ENCODE results near the gene PLCB4.

Gene PLCB4

DNA sequence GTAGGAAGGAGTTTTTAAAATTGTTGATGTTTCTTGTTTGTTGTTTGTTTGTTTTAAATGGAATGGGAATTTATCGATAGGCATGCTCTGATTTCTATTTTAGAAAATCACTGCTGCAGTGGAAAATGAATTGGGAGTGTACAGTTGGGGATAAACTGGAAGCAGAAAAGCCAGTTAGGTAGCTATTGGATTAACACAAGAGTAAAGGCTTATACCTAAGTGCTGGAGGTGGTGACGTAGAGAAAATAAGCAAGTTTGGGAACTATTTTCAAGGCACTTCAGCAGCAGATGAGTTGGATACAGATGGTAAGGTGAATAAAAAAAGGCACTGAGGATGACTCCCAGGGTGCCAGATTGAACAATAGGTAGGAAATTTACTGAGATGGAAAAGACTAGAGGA is 164.9 kb downstream of the PLCB4 start:
- Histone ChIP-seq H3K79me1 (ENCODE audit: low read depth, low read length) (no peaks in the 10 kb centered on the region), H3K4me1 (ENCODE audit: control insufficient read depth in 2 of 2, insufficient read depth in 1 of 2, low read depth in 1 of 2, low read length in 2 of 2) (no peaks in the 10 kb centered on the region), H3K27ac (replicated peaks; ENCODE audit: low read length) (no peak overlapping the region), H3K9ac (ENCODE audit: low read depth, low read length, poor library complexity) (no peak overlapping the region), H3K36me3 (replicated peaks in 1 of 2; ENCODE audit: control insufficient read depth in 2 of 2, insufficient read depth in 2 of 2, low read length in 2 of 2) (no peaks in the 10 kb centered on the region), H3K9me3 (replicated peaks in 1 of 2; ENCODE audit: control insufficient read depth in 2 of 2, insufficient read depth in 1 of 2, low read depth in 1 of 2, low read length in 2 of 2) (peaks cover 9 to 18% of the 10 kb centered on the region in 2 donors), H4K91ac (ENCODE audit: low read depth, low read length, poor library complexity) (no peak overlapping the region), H3K14ac (ENCODE audit: low read length) (no peak overlapping the region), H3K4me3 (ENCODE audit: low read length in 2 of 2) (no peak overlapping the region), H3K27me3 (ENCODE audit: control insufficient read depth in 3 of 3, insufficient read depth in 3 of 3, low read depth in 1 of 3, low read length in 3 of 3) (no peaks in the 10 kb centered on the region), H2AFZ (ENCODE audit: low read length) (no peak overlapping the region), H2BK120ac (ENCODE audit: low read depth, low read length) (no peak overlapping the region), H2BK15ac (ENCODE audit: low read length) (no peak overlapping the region), H3K4me2 (ENCODE audit: insufficient read depth, low read length, poor library complexity, severe bottlenecking) (no peak overlapping the region), H2BK5ac (ENCODE audit: low read length) (no peak overlapping the region), H4K8ac (ENCODE audit: low read depth, low read length) (no peak overlapping the region), H3K18ac (ENCODE audit: low read length) (no peak overlapping the region), H2AK5ac (ENCODE audit: low read depth, low read length) (no peak overlapping the region), H3K23ac (ENCODE audit: low read depth, low read length, poor library complexity) (no peak overlapping the region), H2BK12ac (ENCODE audit: low read length) (no peak overlapping the region), H3K4ac (ENCODE audit: low read length) (no peak overlapping the region)
- 100% methylated on average over 1 of the region's 2 CpGs for WGBS, 2 donors (ENCODE audit: extremely low coverage in 2 of 2, insufficient read length in 2 of 2, insufficient replicate concordance in 1 of 2)
- no peak for DNase-seq (ENCODE audit: low spot score)

DNA sequence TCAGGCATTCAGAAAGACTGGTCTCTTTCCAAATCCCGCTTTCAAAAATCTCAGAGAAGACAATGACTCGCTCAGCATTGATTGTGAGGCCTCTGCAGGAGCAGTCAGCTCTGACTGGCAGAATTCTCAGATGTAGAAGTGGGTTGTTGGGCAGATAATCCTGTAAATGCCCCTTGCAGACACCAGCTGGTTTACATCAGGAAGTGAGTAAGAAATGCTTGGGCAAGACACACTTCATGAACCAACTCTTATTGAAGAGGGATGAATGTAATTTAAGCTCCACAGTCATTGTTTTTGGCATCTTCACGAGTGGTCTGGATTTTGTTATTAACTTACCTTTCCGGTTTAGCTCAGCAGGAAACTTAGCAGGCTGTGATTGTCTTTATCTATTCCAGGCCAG is 166.6 kb downstream of the PLCB4 start:
- no peak overlapping the region for H3K23ac ChIP-seq (ENCODE audit: low read depth, low read length, poor library complexity)
- no peaks in the 10 kb centered on the region for H3K36me3 ChIP-seq (replicated peaks in 1 of 2; ENCODE audit: control insufficient read depth in 2 of 2, insufficient read depth in 2 of 2, low read length in 2 of 2)
- no peak overlapping the region for H2AK5ac ChIP-seq (ENCODE audit: low read depth, low read length)
- no peak overlapping the region for H3K4me2 ChIP-seq (ENCODE audit: insufficient read depth, low read length, poor library complexity, severe bottlenecking)
- no peak overlapping the region for H2BK5ac ChIP-seq (ENCODE audit: low read length)
- H3K9ac ChIP-seq (ENCODE audit: low read depth, low read length, poor library complexity) = no peak overlapping the region
- H2BK120ac ChIP-seq (ENCODE audit: low read depth, low read length) = no peak overlapping the region
- no peak overlapping the region for H4K91ac ChIP-seq (ENCODE audit: low read depth, low read length, poor library complexity)
- H3K79me1 ChIP-seq (ENCODE audit: low read depth, low read length) = no peaks in the 10 kb centered on the region
- DNase-seq (ENCODE audit: low spot score) = no peak
- no peak overlapping the region for H2AFZ ChIP-seq (ENCODE audit: low read length)
- no peak overlapping the region for H3K18ac ChIP-seq (ENCODE audit: low read length)
- no peak overlapping the region for H4K8ac ChIP-seq (ENCODE audit: low read depth, low read length)
- no peak overlapping the region for H3K14ac ChIP-seq (ENCODE audit: low read length)
- H3K27me3 ChIP-seq (ENCODE audit: control insufficient read depth in 3 of 3, insufficient read depth in 3 of 3, low read depth in 1 of 3, low read length in 3 of 3) = no peaks in the 10 kb centered on the region
- H3K4me3 ChIP-seq (ENCODE audit: low read length in 2 of 2) = no peak overlapping the region
- H3K9me3 ChIP-seq (replicated peaks in 1 of 2; ENCODE audit: control insufficient read depth in 2 of 2, insufficient read depth in 1 of 2, low read depth in 1 of 2, low read length in 2 of 2) = peaks cover 9 to 18% of the 10 kb centered on the region in 2 donors
- no peak overlapping the region for H2BK12ac ChIP-seq (ENCODE audit: low read length)
- no peak overlapping the region for H2BK15ac ChIP-seq (ENCODE audit: low read length)
- no peak overlapping the region for H3K27ac ChIP-seq (replicated peaks; ENCODE audit: low read length)
- H3K4ac ChIP-seq (ENCODE audit: low read length) = no peak overlapping the region
- WGBS, 2 donors (ENCODE audit: extremely low coverage in 2 of 2, insufficient read length in 2 of 2, insufficient replicate concordance in 1 of 2) = no CpG with 5 or more reads among the region's 4 CpGs
- H3K4me1 ChIP-seq (ENCODE audit: control insufficient read depth in 2 of 2, insufficient read depth in 1 of 2, low read depth in 1 of 2, low read length in 2 of 2) = no peaks in the 10 kb centered on the region

DNA sequence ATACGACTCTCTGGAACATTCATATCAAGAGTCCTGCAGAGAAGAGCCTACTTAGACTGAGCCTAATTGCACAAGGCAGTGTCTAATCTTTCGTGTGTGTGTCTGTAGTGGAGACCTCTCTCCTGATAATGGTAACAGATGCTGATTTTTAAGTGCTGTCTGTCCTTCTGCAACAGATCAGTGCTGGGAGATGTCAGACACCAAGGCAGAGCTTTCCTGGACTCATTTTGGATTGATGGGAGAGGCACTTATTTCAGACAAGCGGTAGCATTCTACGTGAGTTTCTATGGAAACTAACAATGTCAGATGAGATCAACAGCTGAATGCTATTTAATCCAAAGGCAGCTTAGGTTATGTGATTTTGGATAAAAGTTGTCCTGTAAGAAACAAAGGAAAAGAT is 167.6 kb downstream of the PLCB4 start:
- Histone ChIP-seq H3K4ac (ENCODE audit: low read length) (no peak overlapping the region), H4K91ac (ENCODE audit: low read depth, low read length, poor library complexity) (no peak overlapping the region), H3K79me1 (ENCODE audit: low read depth, low read length) (no peaks in the 10 kb centered on the region), H3K9me3 (replicated peaks in 1 of 2; ENCODE audit: control insufficient read depth in 2 of 2, insufficient read depth in 1 of 2, low read depth in 1 of 2, low read length in 2 of 2) (peaks cover 9 to 18% of the 10 kb centered on the region in 2 donors), H2AK5ac (ENCODE audit: low read depth, low read length) (no peak overlapping the region), H3K4me1 (ENCODE audit: control insufficient read depth in 2 of 2, insufficient read depth in 1 of 2, low read depth in 1 of 2, low read length in 2 of 2) (no peaks in the 10 kb centered on the region), H3K18ac (ENCODE audit: low read length) (no peak overlapping the region), H3K4me2 (ENCODE audit: insufficient read depth, low read length, poor library complexity, severe bottlenecking) (no peak overlapping the region), H2AFZ (ENCODE audit: low read length) (no peak overlapping the region), H2BK12ac (ENCODE audit: low read length) (no peak overlapping the region), H3K9ac (ENCODE audit: low read depth, low read length, poor library complexity) (no peak overlapping the region), H2BK120ac (ENCODE audit: low read depth, low read length) (no peak overlapping the region), H3K36me3 (replicated peaks in 1 of 2; ENCODE audit: control insufficient read depth in 2 of 2, insufficient read depth in 2 of 2, low read length in 2 of 2) (no peaks in the 10 kb centered on the region), H3K27me3 (ENCODE audit: control insufficient read depth in 3 of 3, insufficient read depth in 3 of 3, low read depth in 1 of 3, low read length in 3 of 3) (no peaks in the 10 kb centered on the region), H2BK5ac (ENCODE audit: low read length) (no peak overlapping the region), H4K8ac (ENCODE audit: low read depth, low read length) (no peak overlapping the region), H3K4me3 (ENCODE audit: low read length in 2 of 2) (no peak overlapping the region), H2BK15ac (ENCODE audit: low read length) (no peak overlapping the region), H3K23ac (ENCODE audit: low read depth, low read length, poor library complexity) (no peak overlapping the region), H3K14ac (ENCODE audit: low read length) (no peak overlapping the region), H3K27ac (replicated peaks; ENCODE audit: low read length) (no peak overlapping the region)
- WGBS, 2 donors (ENCODE audit: extremely low coverage in 2 of 2, insufficient read length in 2 of 2, insufficient replicate concordance in 1 of 2) = no CpG with 5 or more reads among the region's 4 CpGs
- no peak for DNase-seq (ENCODE audit: low spot score)

DNA sequence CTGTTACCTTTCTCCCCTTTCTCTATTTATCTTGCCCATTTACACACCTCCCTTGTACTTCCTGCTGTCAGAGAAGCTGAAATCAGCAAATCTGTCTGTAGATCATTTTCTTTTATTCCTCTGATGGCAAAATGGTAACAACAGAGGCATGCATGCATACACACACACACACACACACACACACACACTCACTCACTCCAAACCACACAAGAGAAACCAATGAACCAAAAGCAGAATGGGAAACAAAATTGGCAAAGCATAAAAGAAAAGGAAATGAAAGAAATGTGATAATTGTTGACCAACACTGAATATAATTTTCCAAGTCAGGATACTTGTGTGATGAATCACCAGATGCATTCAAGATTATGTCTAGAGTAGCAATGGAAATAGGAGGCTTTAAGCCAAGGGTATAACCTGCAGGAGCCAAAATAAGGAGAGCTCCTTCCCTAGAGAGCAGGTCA is 172.4 kb downstream of the PLCB4 start:
- no peak overlapping the region for H3K23ac ChIP-seq (ENCODE audit: low read depth, low read length, poor library complexity)
- H3K18ac ChIP-seq (ENCODE audit: low read length) = no peak overlapping the region
- H2BK12ac ChIP-seq (ENCODE audit: low read length) = no peak overlapping the region
- no peak overlapping the region for H2AFZ ChIP-seq (ENCODE audit: low read length)
- no peak overlapping the region for H3K27ac ChIP-seq (replicated peaks; ENCODE audit: low read length)
- H3K4ac ChIP-seq (ENCODE audit: low read length) = no peak overlapping the region
- no peak overlapping the region for H3K14ac ChIP-seq (ENCODE audit: low read length)
- no peak overlapping the region for H2AK5ac ChIP-seq (ENCODE audit: low read depth, low read length)
- H3K9ac ChIP-seq (ENCODE audit: low read depth, low read length, poor library complexity) = no peak overlapping the region
- H3K4me3 ChIP-seq (ENCODE audit: low read length in 2 of 2) = no peak overlapping the region
- peaks cover 0 to 4% of the 10 kb centered on the region in 2 donors for H3K4me1 ChIP-seq (ENCODE audit: control insufficient read depth in 2 of 2, insufficient read depth in 1 of 2, low read depth in 1 of 2, low read length in 2 of 2)
- no peaks in the 10 kb centered on the region for H3K27me3 ChIP-seq (ENCODE audit: control insufficient read depth in 3 of 3, insufficient read depth in 3 of 3, low read depth in 1 of 3, low read length in 3 of 3)
- no peak overlapping the region for H3K4me2 ChIP-seq (ENCODE audit: insufficient read depth, low read length, poor library complexity, severe bottlenecking)
- no peaks in the 10 kb centered on the region for H3K79me1 ChIP-seq (ENCODE audit: low read depth, low read length)
- H3K9me3 ChIP-seq (replicated peaks in 1 of 2; ENCODE audit: control insufficient read depth in 2 of 2, insufficient read depth in 1 of 2, low read depth in 1 of 2, low read length in 2 of 2) = peaks cover 3% of the 10 kb centered on the region in 2 donors
- H3K36me3 ChIP-seq (replicated peaks in 1 of 2; ENCODE audit: control insufficient read depth in 2 of 2, insufficient read depth in 2 of 2, low read length in 2 of 2) = no peaks in the 10 kb centered on the region
- H2BK120ac ChIP-seq (ENCODE audit: low read depth, low read length) = no peak overlapping the region
- H2BK15ac ChIP-seq (ENCODE audit: low read length) = no peak overlapping the region
- no peak overlapping the region for H4K91ac ChIP-seq (ENCODE audit: low read depth, low read length, poor library complexity)
- H4K8ac ChIP-seq (ENCODE audit: low read depth, low read length) = no peak overlapping the region
- no peak for DNase-seq (ENCODE audit: low spot score)
- no peak overlapping the region for H2BK5ac ChIP-seq (ENCODE audit: low read length)
